Thyroid gland (tissue), 4 donors: ENCODE measurements around the gene RGR. TPM values are rescaled to one million over a fixed set of nuclear protein-coding genes. Genes with fewer than 3 reads are reported as not detected.
A peak's percentile ranks its signal among the peaks of the same experiment; 100 is the strongest.

Experiments used
- DNase-seq, 2 donors: peaks; one replicate each; pipeline ENCODE4 v3.0.0-alpha.2; 2019
- H3K27ac ChIP-seq, 3 donors: fragments of 200-600 bp; sonication (generic); 1 replicate in 2 of 3; 2 replicates in 1 of 3; pipeline ENCODE4 v1.5.1; 2016 to 2019; ENCODE audit warnings: mild to moderate bottlenecking in 1 of 3, moderate library complexity in 1 of 3
- H3K27me3 ChIP-seq: fragments of 200-600 bp; sonication (generic); one replicate; pipeline ENCODE4 v1.5.1; 2019
- H3K36me3 ChIP-seq, 2 donors: fragments of 200-600 bp; sonication (generic); one replicate each; pipeline ENCODE4 v1.5.1; 2016 to 2019
- H3K4me1 ChIP-seq, 2 donors: fragments of 200-600 bp; sonication (generic); one replicate each; pipeline ENCODE4 v1.5.1; 2017 to 2019
- H3K4me3 ChIP-seq, 3 donors: fragments of 200-600 bp; sonication (generic); replicated peaks in 1 of 3; 1 replicate in 2 of 3; 2 replicates in 1 of 3; pipeline ENCODE4 v1.5.1; 2016; ENCODE audit warnings: mild to moderate bottlenecking in 1 of 3
- H3K9me3 ChIP-seq: fragments of 200-600 bp; sonication (generic); one replicate; pipeline ENCODE4 v1.5.1; 2017
- POLR2A ChIP-seq, 2 donors: fragments of 450-650 bp; IDR thresholded peaks; one replicate each; pipeline ENCODE4 v1.6.1; 2017; ENCODE audit warnings: antibody characterized with exemption in 2 of 2, mild to moderate bottlenecking in 2 of 2, moderate library complexity in 1 of 2
- WGBS, 2 donors: methylation state at CpG; one replicate each; pipeline ENCODE4 v1.1.5; 2017; 5-methylcytosine and 5-hydroxymethylcytosine counted together
- intact Hi-C: fragments of 100-400 bp; cut with DNase I; formaldehyde crosslinking; loops from one replicate; pipeline ENCODE4 v1.15.1; 2023
- total RNA-seq, 4 donors: library from RNA; depleted of rRNA; stranded (reverse); fragments of >200 nt; gene quantifications; one replicate each; pipeline ENCODE4 v1.2.3, GENCODE V29; 2016
- TF ChIP-seq, protein P1 (sequence below), 6 experiments: fragments of 200-600 bp in 3 of 6; fragments of 450-650 bp in 3 of 6; sonication (generic) in 3 of 6; IDR thresholded peaks; one replicate each; pipeline ENCODE4 v1.5.1; 2016 to 2019; ENCODE audit warnings: antibody characterized with exemption in 6 of 6, mild to moderate bottlenecking in 2 of 6, inconsistent platforms in 1 of 6, moderate library complexity in 1 of 6

RGR gene
- total RNA-seq, 4 donors from 2014 or later = 0.11 TPM; not detected in 3

DNA sequence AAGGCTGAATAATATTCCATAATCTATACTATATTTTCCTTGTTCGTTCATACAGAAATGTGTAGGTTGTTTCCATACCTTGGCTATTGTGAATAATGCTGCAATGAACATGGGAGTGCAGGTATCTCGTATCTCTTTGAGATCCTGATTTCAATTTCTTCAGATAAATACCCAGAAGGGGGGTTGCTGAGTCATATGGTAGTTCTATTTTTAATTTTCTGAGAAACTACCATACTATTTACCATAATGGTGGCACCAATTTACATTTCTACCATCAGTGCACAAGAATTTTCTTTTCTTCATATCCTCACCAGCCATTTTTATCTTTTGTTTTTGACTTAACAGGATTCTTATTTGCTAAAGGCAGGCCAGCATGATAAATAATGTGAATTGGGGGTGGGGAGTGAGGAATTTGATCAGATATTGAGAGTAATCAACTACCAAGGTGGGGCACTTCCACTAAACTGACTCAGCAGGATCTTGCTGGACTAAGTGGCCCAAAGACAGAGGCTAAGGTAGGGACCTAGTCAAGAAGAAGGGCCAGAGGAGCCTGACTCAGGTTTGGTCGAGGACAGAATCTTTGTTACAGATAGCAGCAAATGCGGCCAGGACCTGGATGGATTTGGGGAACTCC is 62.0 kb downstream of the RGR start:
- H3K4me1 ChIP-seq = peaks cover 4% of the 10 kb centered on the region in 2 donors
- DNase-seq = no peak
- no peak for TF ChIP-seq POLR2A (IDR thresholded peaks at IDR 0.05)
- TF ChIP-seq, protein P1, sequence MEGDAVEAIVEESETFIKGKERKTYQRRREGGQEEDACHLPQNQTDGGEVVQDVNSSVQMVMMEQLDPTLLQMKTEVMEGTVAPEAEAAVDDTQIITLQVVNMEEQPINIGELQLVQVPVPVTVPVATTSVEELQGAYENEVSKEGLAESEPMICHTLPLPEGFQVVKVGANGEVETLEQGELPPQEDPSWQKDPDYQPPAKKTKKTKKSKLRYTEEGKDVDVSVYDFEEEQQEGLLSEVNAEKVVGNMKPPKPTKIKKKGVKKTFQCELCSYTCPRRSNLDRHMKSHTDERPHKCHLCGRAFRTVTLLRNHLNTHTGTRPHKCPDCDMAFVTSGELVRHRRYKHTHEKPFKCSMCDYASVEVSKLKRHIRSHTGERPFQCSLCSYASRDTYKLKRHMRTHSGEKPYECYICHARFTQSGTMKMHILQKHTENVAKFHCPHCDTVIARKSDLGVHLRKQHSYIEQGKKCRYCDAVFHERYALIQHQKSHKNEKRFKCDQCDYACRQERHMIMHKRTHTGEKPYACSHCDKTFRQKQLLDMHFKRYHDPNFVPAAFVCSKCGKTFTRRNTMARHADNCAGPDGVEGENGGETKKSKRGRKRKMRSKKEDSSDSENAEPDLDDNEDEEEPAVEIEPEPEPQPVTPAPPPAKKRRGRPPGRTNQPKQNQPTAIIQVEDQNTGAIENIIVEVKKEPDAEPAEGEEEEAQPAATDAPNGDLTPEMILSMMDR (IDR thresholded peaks at IDR 0.05) = no peak
- intact Hi-C loops = no loop called here
- H3K27me3 ChIP-seq = no peaks in the 10 kb centered on the region
- no peak overlapping the region for H3K4me3 ChIP-seq
- WGBS, 2 donors = 86 to 90% methylated on average over 4 of the region's 4 CpGs
- H3K36me3 ChIP-seq = no peaks in the 10 kb centered on the region
- no peaks in the 10 kb centered on the region for H3K9me3 ChIP-seq
- no peak overlapping the region for H3K27ac ChIP-seq

- Histone ChIP-seq H3K9me3 (no peaks in the 10 kb centered on the region), H3K27me3 (no peaks in the 10 kb centered on the region), H3K4me1 (peaks cover 4% of the 10 kb centered on the region in 2 donors), H3K36me3 (no peaks in the 10 kb centered on the region), H3K27ac (peak overlapping the region in 1 of 3 donors; percentile 20), H3K4me3 (no peak overlapping the region)
- TF ChIP-seq, protein P1 (IDR thresholded peaks at IDR 0.05) = no peak
- no peak for TF ChIP-seq POLR2A (IDR thresholded peaks at IDR 0.05)
- no peak for DNase-seq
- 47 to 58% methylated on average over 1 of the region's 1 CpG for WGBS, 2 donors
- intact Hi-C loops = no loop called here
Measured at GRCh38 chr10:84308021-84308420, 63.2 kb downstream of the RGR start.

- TF ChIP-seq POLR2A (IDR thresholded peaks at IDR 0.05) = no peak
- TF ChIP-seq, protein P1 (IDR thresholded peaks at IDR 0.05) = no peak
- Histone ChIP-seq H3K27me3 (no peaks in the 10 kb centered on the region), H3K27ac (peak overlapping the region in 1 of 3 donors; percentile 20), H3K9me3 (no peaks in the 10 kb centered on the region), H3K36me3 (no peaks in the 10 kb centered on the region), H3K4me1 (peaks cover 4% of the 10 kb centered on the region in 2 donors), H3K4me3 (no peak overlapping the region)
- 23 to 25% methylated on average over 6 of the region's 6 CpGs for WGBS, 2 donors
- DNase-seq = peak; percentile 26 to 40
- intact Hi-C loops = no loop called here
Measured at GRCh38 chr10:84308481-84309304, 63.8 kb downstream of the RGR start.

Other genes with a start within 250 kb of the RGR start
- gene GHITM, start 105.5 kb upstream of the RGR start, total RNA-seq = 100 to 1,000 TPM; 165 to 251 (median 202) TPM
- not detected for gene GPR15LG, start 71.3 kb upstream of the RGR start, total RNA-seq
- gene CDHR1, start 50.5 kb upstream of the RGR start, total RNA-seq = under 1 TPM in 1 of 4 donors, not detected in 3; 0.17 TPM
- gene LRIT2, start 19.5 kb upstream of the RGR start, total RNA-seq = not detected
- not detected for gene LRIT1, start 3.5 kb upstream of the RGR start, total RNA-seq
- gene CCSER2, start 83.5 kb downstream of the RGR start, total RNA-seq = 10 to 100 TPM; 50.1 to 71.0 (median 58.4) TPM